ENCODE results near the gene ALG3. TPM values are rescaled to one million over a fixed set of nuclear protein-coding genes. Genes with fewer than 3 reads are reported as not detected.

The ALG3 gene
- total and polyA plus RNA-seq, 8 donors, result 24.7 to 57.2 (median 30.8) TPM

GRCh38 chr3:184291044-184291737 is 42.4 kb upstream of the ALG3 start:
- intact Hi-C loops (cut with DNase I), result no loop called here
- Histone ChIP-seq H3K27ac (no peak overlapping the region), H3K4me1 (no peaks in the 10 kb centered on the region), H3K36me3 (no peaks in the 10 kb centered on the region), H3K4me3 (no peak overlapping the region), H3K9me3 (no peaks in the 10 kb centered on the region), H3K27me3 (peaks cover 6 to 28% of the 10 kb centered on the region in 2 donors)
- no peak for DNase-seq
- no peak for ATAC-seq
- no peak for TF ChIP-seq CTCF (IDR thresholded peaks at IDR 0.05)

GRCh38 chr3:184290331-184290730 is 41.6 kb upstream of the ALG3 start:
- no peak for TF ChIP-seq CTCF (IDR thresholded peaks at IDR 0.05)
- Histone ChIP-seq H3K27me3 (peaks cover 6 to 28% of the 10 kb centered on the region in 2 donors), H3K36me3 (no peaks in the 10 kb centered on the region), H3K4me1 (no peaks in the 10 kb centered on the region), H3K4me3 (no peak overlapping the region), H3K9me3 (no peaks in the 10 kb centered on the region), H3K27ac (no peak overlapping the region)
- DNase-seq (no peak), ATAC-seq (no peak)
- intact Hi-C loops (cut with DNase I), result no loop called here

- no peaks in the 10 kb centered on the region for H3K4me1 ChIP-seq
- DNase-seq (peak in 2 of 4 donors; percentile 19 to 82), ATAC-seq (peak; percentile 80)
- peaks cover 6 to 28% of the 10 kb centered on the region in 2 donors for H3K27me3 ChIP-seq
- H3K27ac ChIP-seq, result no peak overlapping the region
- no peaks in the 10 kb centered on the region for H3K9me3 ChIP-seq
- no peaks in the 10 kb centered on the region for H3K36me3 ChIP-seq
- intact Hi-C loops (cut with DNase I), result no loop called here
- no peak overlapping the region for H3K4me3 ChIP-seq
- peak; percentile 52 to 53 for TF ChIP-seq CTCF (IDR thresholded peaks at IDR 0.05)
Measured at GRCh38 chr3:184289426-184289938, 40.7 kb upstream of the ALG3 start.

- Histone ChIP-seq H3K4me1 (no peaks in the 10 kb centered on the region), H3K9me3 (no peaks in the 10 kb centered on the region), H3K27me3 (peaks cover 6 to 28% of the 10 kb centered on the region in 2 donors), H3K4me3 (no peak overlapping the region), H3K36me3 (no peaks in the 10 kb centered on the region), H3K27ac (no peak overlapping the region)
- DNase-seq (peak in 2 of 4 donors; percentile 54 to 75), ATAC-seq (peak; percentile 84)
- intact Hi-C loops (cut with DNase I), result no loop called here
- TF ChIP-seq CTCF (IDR thresholded peaks at IDR 0.05), result peak in 1 of 2 donors; percentile 14
Measured at GRCh38 chr3:184284696-184285095, 35.9 kb upstream of the ALG3 start.

- DNase-seq (no peak), ATAC-seq (no peak)
- peaks cover 5 to 18% of the 10 kb centered on the region in 2 donors for H3K27me3 ChIP-seq
- H3K4me1 ChIP-seq, result no peaks in the 10 kb centered on the region
- H3K9me3 ChIP-seq, result no peaks in the 10 kb centered on the region
- no peaks in the 10 kb centered on the region for H3K36me3 ChIP-seq
- H3K27ac ChIP-seq, result no peak overlapping the region
- intact Hi-C loops (cut with DNase I), result no loop called here
- TF ChIP-seq CTCF (IDR thresholded peaks at IDR 0.05), result no peak
- H3K4me3 ChIP-seq, result no peak overlapping the region
Measured at GRCh38 chr3:184283681-184284080, 34.9 kb upstream of the ALG3 start.
